RWPE1 (cell line): ENCODE measurements around the gene SH3BP5L.

ENCODE experiments used
- CTCF ChIA-PET: fragments of 350-600 bp; sonication (Branson Sonifier 250); formaldehyde crosslinking; extraction: SDS; loops from one replicate; lab custom pipeline; 2021; lab: Yijun Ruan, JAX
- POLR2A ChIA-PET: fragments of 400-600 bp; formaldehyde crosslinking; extraction: SDS; loops from one replicate; lab custom pipeline; 2020; ENCODE audit warnings: antibody characterized with exemption; ENCODE audit not compliant: low non-redundant PET; lab: Yijun Ruan, JAX
- DNase-seq: peaks from one replicate; pipeline ENCODE4 v3.0.0; 2012; ENCODE audit warnings: low spot score
- H3K27ac ChIP-seq: fragments of 450-650 bp; 2 replicates; pipeline ENCODE4 v1.5.1; 2017
- TF ChIP-seq, protein P1 (sequence below): fragments of 450-650 bp; conservative IDR thresholded peaks from 2 replicates; pipeline ENCODE4 v1.5.1; 2017; ENCODE audit warnings: low read depth, mild to moderate bottlenecking

Gene SH3BP5L

DNA sequence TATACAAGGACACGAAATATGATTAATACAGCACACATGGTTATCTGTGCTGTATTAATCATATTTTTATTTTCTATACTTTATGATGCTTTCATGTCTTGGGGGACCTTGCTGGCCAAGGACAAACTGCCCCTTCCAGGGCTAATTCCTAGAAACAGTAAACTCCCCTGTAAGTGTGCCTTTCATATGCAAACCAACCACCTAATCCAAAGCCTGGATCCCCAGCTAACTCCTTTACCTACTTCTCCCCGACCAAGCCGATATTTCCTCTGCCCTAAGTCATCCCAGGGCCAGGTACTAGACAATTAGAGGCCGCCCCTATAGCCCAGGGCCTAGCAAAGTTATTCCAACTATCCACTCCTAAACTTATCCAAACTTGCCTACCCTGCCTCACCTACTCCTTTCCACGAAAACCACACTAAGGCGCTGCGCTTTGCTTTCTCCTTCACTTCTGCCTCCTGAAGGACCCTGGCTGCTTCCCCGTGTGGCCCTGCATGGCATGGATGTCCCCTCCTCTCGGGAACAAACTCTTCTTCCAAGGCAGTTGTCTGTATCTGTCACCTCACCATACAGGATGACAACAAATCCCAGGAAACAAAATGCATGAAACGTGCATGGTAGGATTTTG, 10.2 kb downstream of the SH3BP5L start:
- ChIA-PET POLR2A (no interaction called here), CTCF (no interaction called here)

DNA sequence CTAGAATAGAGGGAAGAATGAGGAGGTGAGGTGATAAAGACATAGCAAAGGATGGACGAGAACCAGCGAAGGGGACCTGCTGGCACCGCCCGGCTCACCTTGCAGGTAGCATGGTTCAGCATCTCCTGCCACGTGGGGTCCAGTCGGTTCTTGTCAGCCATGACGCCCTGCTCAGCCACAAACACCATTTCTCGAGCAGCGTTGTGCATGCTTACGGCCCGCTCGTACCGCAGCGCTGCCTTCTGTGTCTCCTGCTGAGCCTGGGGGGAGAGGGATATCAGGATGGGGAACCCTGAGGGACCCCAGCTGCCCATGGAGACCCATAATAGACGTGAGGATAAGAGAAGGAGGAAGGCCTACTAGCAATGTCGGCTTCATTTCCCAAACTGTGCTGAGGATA, 11.4 kb downstream of the SH3BP5L start:
- CTCF ChIA-PET = no interaction called here
- H3K27ac ChIP-seq = no peak overlapping the region
- POLR2A ChIA-PET = no interaction called here
- no peak for DNase-seq
- TF ChIP-seq, protein P1, sequence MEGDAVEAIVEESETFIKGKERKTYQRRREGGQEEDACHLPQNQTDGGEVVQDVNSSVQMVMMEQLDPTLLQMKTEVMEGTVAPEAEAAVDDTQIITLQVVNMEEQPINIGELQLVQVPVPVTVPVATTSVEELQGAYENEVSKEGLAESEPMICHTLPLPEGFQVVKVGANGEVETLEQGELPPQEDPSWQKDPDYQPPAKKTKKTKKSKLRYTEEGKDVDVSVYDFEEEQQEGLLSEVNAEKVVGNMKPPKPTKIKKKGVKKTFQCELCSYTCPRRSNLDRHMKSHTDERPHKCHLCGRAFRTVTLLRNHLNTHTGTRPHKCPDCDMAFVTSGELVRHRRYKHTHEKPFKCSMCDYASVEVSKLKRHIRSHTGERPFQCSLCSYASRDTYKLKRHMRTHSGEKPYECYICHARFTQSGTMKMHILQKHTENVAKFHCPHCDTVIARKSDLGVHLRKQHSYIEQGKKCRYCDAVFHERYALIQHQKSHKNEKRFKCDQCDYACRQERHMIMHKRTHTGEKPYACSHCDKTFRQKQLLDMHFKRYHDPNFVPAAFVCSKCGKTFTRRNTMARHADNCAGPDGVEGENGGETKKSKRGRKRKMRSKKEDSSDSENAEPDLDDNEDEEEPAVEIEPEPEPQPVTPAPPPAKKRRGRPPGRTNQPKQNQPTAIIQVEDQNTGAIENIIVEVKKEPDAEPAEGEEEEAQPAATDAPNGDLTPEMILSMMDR = no peak

More for the DNA sequence above, 10.2 kb downstream of the SH3BP5L start:
- H3K27ac ChIP-seq = no peak overlapping the region
- TF ChIP-seq, protein P1 = no peak
- DNase-seq = no peak

DNA sequence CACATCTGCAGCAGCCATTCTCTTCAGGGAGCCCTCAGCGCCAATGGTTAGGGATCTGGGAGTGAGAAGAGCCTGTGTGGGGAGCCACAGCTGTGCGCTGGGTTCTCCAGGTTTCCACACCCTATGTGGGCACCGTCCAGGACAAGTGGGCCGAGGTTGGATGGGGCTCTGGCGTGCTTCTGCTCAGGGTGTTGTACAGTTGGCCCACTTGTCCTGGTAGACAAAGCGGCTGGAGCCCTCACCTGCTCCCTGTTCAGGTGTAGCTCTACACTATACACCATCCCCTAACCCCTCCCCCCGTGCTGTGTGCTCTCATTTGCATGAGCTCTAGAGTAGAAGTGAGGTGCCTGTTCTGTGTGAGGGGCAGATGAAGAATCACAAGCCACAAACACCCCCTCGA, 12.2 kb downstream of the SH3BP5L start:
- no peak overlapping the region for H3K27ac ChIP-seq
- no peak for DNase-seq
- POLR2A ChIA-PET = no interaction called here
- CTCF ChIA-PET = no interaction called here
- TF ChIP-seq, protein P1 = no peak

DNA sequence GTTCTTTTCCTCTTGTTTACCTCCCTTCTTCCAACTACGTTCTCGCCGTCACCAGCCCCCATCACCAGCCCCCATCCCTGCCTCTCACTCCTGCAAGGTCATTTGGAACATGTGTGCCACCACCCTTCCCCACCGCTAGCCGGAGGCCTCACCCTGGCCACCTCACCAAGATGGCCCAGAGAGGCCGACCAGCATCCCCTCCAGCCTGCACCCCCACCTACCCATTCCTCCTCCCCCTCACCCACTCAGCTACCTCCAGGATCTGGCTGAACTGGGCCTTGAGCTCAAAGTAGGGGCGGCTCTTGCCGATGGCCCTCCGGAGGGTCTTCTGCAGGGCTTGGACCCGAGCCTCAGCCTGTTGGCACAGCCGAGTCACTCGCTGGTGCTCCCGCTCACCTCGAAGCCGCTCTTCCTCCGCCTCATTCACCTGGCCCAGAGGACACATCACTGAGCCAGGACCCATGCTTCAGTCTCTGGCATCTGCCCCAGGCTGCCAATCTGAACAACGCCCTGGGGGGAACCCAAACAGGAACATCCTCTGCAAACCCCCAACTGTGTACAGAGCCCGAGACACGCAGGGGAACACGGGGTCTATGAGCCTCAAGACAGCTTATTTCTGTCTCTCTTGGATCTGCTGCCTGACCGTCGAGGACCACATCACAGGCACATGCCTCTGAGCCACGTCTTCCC, 12.8 kb downstream of the SH3BP5L start:
- H3K27ac ChIP-seq = no peak overlapping the region
- no peak for DNase-seq
- CTCF ChIA-PET = interaction anchor here (0.6 kb wide), 2 partner anchors 29 to 1461 kb away, joined by 3 to 6 read pairs; no protein-coding TSS in a partner anchor
- TF ChIP-seq, protein P1 = no peak
- POLR2A ChIA-PET = no interaction called here

DNA sequence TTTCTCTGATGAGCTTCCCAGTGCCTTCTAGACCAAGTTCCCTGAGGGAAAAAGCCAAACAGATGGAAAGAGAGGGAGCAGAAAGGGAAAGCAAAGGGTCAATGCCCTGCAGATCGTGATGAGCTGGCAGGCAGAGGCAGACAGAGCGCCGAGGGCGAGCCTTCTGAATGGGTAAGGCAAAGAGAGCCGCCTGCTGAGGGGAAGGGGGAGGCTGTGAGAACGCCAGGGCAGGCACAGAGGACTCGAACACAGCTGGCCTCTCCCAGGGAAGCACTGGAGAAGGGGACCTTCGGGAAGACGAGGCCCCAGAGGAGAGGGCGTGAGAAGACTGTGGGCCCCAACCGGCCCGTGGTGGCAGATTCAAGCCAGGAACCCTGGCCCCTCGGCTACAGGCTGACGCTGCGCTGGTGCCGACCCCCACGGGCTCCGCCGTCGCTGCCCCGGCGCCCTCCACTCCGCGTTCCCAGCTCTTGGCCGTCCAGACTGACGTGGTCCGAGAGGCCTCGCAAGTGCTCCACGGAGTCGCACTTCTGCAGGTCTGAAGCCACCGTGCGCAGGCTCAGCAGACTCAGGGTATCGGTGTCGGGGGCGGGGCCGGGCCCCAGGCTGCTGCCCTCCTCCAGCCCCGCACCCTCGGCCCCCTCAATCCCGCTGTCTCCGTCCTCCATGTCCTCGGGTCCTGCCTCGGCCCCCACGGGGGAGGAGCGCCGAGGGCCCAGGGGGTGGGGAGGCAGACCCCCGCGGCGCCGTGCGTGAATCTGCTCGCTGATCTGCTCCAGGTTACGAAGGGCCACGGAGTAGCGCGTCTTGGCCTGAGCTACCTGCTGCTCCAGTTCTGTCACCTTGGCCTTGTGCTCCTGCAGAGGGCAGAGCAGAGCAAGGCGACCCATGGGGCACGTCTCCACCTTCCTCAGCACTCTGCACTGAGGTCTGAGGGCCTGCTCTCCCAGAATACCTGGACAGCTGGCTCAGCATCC, 13.9 kb downstream of the SH3BP5L start:
- peak overlapping the region; percentile 47 for H3K27ac ChIP-seq
- ChIA-PET POLR2A (no interaction called here), CTCF (no interaction called here)

More for the DNA sequence above, 13.9 kb downstream of the SH3BP5L start:
- TF ChIP-seq, protein P1 = no peak
- no peak for DNase-seq
